ENCODE results near the gene FYCO1. TPM values are rescaled to one million over a fixed set of nuclear protein-coding genes. Genes with fewer than 3 reads are reported as not detected.

The FYCO1 gene
- total RNA-seq, 6 experiments from 2014 or later = 20.8 to 30.7 (median 27.2) TPM

DNA sequence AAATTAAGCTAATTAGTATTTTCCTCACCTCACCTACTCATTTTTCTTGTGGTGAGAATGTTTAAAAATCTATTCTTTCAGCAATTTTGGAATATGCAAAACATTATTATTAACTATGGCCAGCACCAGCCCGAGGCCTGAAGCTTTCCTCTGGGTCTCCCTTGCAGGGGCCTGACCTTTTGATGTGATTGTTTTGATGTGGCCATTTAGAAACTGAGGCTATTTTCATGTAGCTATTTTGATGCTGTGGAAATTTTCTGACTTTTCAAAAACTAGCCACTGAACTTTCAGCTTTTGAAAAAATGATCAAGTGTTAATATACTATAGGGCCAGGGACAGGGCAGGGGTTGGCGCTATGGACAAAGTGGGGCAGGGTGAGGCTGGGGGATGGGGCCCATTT lies 117.5 kb downstream of the FYCO1 start:
- no peaks in the 10 kb centered on the region for H3K9me3 Mint-ChIP-seq
- no peaks in the 10 kb centered on the region for H3K36me3 Mint-ChIP-seq (ENCODE audit: low read depth)
- TF ChIP-seq, protein P1, sequence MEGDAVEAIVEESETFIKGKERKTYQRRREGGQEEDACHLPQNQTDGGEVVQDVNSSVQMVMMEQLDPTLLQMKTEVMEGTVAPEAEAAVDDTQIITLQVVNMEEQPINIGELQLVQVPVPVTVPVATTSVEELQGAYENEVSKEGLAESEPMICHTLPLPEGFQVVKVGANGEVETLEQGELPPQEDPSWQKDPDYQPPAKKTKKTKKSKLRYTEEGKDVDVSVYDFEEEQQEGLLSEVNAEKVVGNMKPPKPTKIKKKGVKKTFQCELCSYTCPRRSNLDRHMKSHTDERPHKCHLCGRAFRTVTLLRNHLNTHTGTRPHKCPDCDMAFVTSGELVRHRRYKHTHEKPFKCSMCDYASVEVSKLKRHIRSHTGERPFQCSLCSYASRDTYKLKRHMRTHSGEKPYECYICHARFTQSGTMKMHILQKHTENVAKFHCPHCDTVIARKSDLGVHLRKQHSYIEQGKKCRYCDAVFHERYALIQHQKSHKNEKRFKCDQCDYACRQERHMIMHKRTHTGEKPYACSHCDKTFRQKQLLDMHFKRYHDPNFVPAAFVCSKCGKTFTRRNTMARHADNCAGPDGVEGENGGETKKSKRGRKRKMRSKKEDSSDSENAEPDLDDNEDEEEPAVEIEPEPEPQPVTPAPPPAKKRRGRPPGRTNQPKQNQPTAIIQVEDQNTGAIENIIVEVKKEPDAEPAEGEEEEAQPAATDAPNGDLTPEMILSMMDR (IDR thresholded peaks at IDR 0.05) = no peak
- H3K4me3 Mint-ChIP-seq = no peak overlapping the region
- peaks cover 23% of the 10 kb centered on the region for H3K27me3 Mint-ChIP-seq (ENCODE audit: insufficient read depth)
- H3K27ac Mint-ChIP-seq = no peak overlapping the region
- peaks cover 13% of the 10 kb centered on the region for H3K4me1 Mint-ChIP-seq (ENCODE audit: low read depth)
- DNase-seq = no peak

DNA sequence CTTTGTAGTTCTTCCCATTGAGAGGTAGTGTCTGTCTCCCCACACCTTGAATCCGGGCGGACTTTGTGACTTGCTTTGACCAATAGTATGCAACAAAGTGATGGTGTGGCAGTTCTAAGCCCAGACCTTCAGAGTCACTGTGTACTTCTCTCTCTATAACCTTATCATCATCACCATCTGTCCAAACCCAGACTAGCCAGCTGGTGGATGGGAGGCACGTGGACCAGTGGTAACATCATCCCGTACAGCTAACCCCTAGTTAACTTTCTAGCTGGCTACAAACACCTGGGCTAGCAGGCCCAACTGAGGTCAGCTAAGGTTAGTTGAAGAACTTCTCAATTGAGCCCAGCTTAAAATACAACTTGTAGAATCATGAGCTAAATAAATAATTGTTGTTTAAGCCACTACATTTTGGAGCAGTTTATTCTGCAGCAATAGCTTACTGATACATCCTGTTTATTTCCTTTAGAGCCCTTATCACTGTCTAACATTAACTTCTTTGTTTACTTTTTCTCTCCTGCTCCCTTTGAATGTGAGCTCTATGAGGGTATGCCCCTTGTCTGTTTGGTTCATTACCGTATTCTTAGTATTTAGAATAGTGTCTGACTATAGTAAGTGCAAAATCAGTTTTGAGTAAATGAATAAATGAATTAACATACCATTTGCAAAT lies 120.8 kb downstream of the FYCO1 start:
- H3K27me3 Mint-ChIP-seq (ENCODE audit: insufficient read depth) = peaks cover 39% of the 10 kb centered on the region
- no peak for DNase-seq

DNA sequence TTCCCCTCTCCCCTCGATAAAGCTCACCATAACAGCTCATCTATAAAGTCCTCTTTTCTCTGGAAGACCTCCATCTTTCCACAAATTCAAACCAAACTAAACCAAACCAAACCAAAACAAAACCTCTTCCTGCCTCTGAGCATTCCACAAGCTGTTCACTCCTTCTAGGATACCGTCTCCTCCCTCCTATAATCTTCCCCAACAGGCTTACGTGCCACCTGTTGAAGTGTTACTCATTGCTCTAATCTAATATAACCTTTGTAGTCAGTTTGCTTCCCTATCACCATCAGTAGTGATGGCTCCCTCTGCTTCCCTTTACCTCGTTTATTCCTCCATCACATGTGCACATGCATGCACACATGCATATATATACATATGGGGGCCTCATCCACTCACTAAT lies 122.0 kb downstream of the FYCO1 start:
- H3K27ac Mint-ChIP-seq = no peak overlapping the region
- no peaks in the 10 kb centered on the region for H3K36me3 Mint-ChIP-seq (ENCODE audit: low read depth)
- TF ChIP-seq, protein P1 (IDR thresholded peaks at IDR 0.05) = no peak
- H3K27me3 Mint-ChIP-seq (ENCODE audit: insufficient read depth) = peaks cover 40% of the 10 kb centered on the region
- no peaks in the 10 kb centered on the region for H3K4me1 Mint-ChIP-seq (ENCODE audit: low read depth)
- no peak for DNase-seq
- H3K4me3 Mint-ChIP-seq = no peak overlapping the region
- H3K9me3 Mint-ChIP-seq = no peaks in the 10 kb centered on the region

More for the DNA sequence above, 120.8 kb downstream of the FYCO1 start:
- Mint-ChIP-seq H3K9me3 (no peaks in the 10 kb centered on the region), H3K36me3 (ENCODE audit: low read depth) (no peaks in the 10 kb centered on the region), H3K27ac (no peak overlapping the region), H3K4me3 (no peak overlapping the region), H3K4me1 (ENCODE audit: low read depth) (no peaks in the 10 kb centered on the region)
- TF ChIP-seq, protein P1 (IDR thresholded peaks at IDR 0.05) = no peak

DNA sequence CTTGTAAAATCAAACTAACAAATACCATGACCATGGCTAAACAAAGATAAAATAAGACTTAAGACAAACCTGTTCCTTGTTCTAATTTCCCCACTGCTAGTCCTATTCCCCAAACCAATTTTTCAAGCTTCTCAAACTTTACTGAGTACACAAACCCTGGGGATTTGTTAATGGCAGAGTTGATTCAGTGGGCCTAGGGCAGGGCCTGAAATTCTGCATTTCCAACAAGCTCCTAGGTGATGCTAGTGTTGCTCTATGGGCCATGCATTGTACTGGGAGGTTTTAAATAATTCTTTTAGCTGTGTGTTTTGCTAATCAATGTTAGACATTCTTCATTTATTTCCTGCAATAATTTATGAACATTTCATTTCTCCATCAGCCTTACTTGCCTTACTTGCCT lies 122.6 kb downstream of the FYCO1 start:
- Mint-ChIP-seq H3K4me3 (no peak overlapping the region), H3K36me3 (ENCODE audit: low read depth) (no peaks in the 10 kb centered on the region), H3K27me3 (ENCODE audit: insufficient read depth) (peaks cover 40% of the 10 kb centered on the region), H3K9me3 (no peaks in the 10 kb centered on the region), H3K4me1 (ENCODE audit: low read depth) (no peaks in the 10 kb centered on the region), H3K27ac (no peak overlapping the region)
- TF ChIP-seq, protein P1 (IDR thresholded peaks at IDR 0.05) = no peak
- DNase-seq = no peak

DNA sequence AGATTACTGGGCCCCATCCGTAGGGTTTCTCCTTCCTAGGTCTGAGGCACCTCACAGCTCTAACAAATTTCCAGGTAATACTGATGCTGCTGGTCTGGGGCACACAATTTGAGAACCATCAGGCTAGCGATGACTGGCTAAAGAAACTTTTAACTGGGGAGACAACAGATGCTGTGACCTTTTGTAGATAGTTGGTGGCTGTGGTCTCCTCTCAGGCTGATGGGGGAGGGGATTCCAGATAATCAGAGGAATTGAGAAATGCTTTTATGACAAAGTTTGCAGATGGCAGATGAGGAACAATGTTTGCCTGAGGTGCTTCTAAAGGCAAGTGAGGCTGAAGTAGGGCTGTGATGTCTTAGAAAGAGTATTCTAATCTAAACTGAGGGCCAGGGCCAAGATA lies 123.1 kb downstream of the FYCO1 start:
- TF ChIP-seq, protein P1 (IDR thresholded peaks at IDR 0.05) = no peak
- Mint-ChIP-seq H3K4me3 (no peak overlapping the region), H3K27me3 (ENCODE audit: insufficient read depth) (peaks cover 40% of the 10 kb centered on the region), H3K9me3 (no peaks in the 10 kb centered on the region), H3K36me3 (ENCODE audit: low read depth) (no peaks in the 10 kb centered on the region), H3K4me1 (ENCODE audit: low read depth) (no peaks in the 10 kb centered on the region), H3K27ac (no peak overlapping the region)
- no peak for DNase-seq

Measured in HFFc6 (cell line).